Neuronal stem cell (in vitro differentiated cells): ENCODE data around the gene PIK3C2B.

Source experiments
- DNase-seq: peaks from one replicate; pipeline ENCODE4 v3.0.0-alpha.2; 2013; ENCODE audit warnings: low spot score
- H2AFZ ChIP-seq: one replicate; pipeline ENCODE4 v1.6.1; 2013; ENCODE audit warnings: mild to moderate bottlenecking, low read length, inconsistent platforms
- H2AK5ac ChIP-seq: 2 replicates; pipeline ENCODE4 v1.6.1; 2013; ENCODE audit warnings: low read depth, mild to moderate bottlenecking, inconsistent platforms, low read length, moderate library complexity, mixed read lengths
- H2BK120ac ChIP-seq: 2 replicates; pipeline ENCODE4 v1.6.1; 2013; ENCODE audit warnings: low read depth, mild to moderate bottlenecking, inconsistent platforms, low read length, moderate library complexity, mixed read lengths
- H2BK12ac ChIP-seq: one replicate; pipeline ENCODE4 v1.6.1; 2013; ENCODE audit warnings: low read length, inconsistent platforms
- H2BK15ac ChIP-seq: 2 replicates; pipeline ENCODE4 v1.6.1; 2013; ENCODE audit warnings: mild to moderate bottlenecking, low read length, inconsistent platforms, mixed read lengths
- H2BK5ac ChIP-seq: one replicate; pipeline ENCODE4 v1.6.1; 2013; ENCODE audit warnings: inconsistent platforms, mild to moderate bottlenecking, low read length, moderate library complexity
- H3K14ac ChIP-seq: one replicate; pipeline ENCODE4 v1.6.1; 2013; ENCODE audit warnings: low read length, inconsistent platforms
- H3K18ac ChIP-seq: 2 replicates; pipeline ENCODE4 v1.6.1; 2013; ENCODE audit warnings: low read length, inconsistent platforms
- H3K23ac ChIP-seq: 2 replicates; pipeline ENCODE4 v1.6.1; 2013; ENCODE audit warnings: low read depth, mild to moderate bottlenecking, mixed read lengths, low read length, inconsistent platforms; ENCODE audit not compliant: poor library complexity
- H3K27ac ChIP-seq: replicated peaks from 3 replicates; pipeline ENCODE4 v1.5.1; 2013; ENCODE audit warnings: low read length, inconsistent platforms
- H3K27me3 ChIP-seq, 3 experiments: 2 replicates each; pipeline ENCODE4 v1.6.1; 2013; ENCODE audit warnings: low read length in 3 of 3, mild to moderate bottlenecking in 2 of 3, inconsistent platforms in 1 of 3, low read depth in 1 of 3, mixed read lengths in 1 of 3, moderate library complexity in 1 of 3; ENCODE audit not compliant: control insufficient read depth in 3 of 3, insufficient read depth in 3 of 3
- H3K36me3 ChIP-seq, 2 donors: replicated peaks in 1 of 2; 2 replicates each; pipeline ENCODE4 v1.6.1; 2013; ENCODE audit warnings: low read length in 2 of 2; ENCODE audit not compliant: control insufficient read depth in 2 of 2, insufficient read depth in 2 of 2
- H3K4ac ChIP-seq: 2 replicates; pipeline ENCODE4 v1.6.1; 2013; ENCODE audit warnings: inconsistent platforms, mild to moderate bottlenecking, low read length, moderate library complexity
- H3K4me1 ChIP-seq, 2 donors: 1 replicate in 1 of 2; 2 replicates in 1 of 2; pipeline ENCODE4 v1.6.1; 2013; ENCODE audit warnings: low read length in 2 of 2, low read depth in 1 of 2; ENCODE audit not compliant: control insufficient read depth in 2 of 2, insufficient read depth in 1 of 2
- H3K4me2 ChIP-seq: one replicate; pipeline ENCODE4 v1.6.1; 2013; ENCODE audit warnings: mild to moderate bottlenecking, low read length, inconsistent platforms; ENCODE audit not compliant: insufficient read depth, poor library complexity, severe bottlenecking
- H3K4me3 ChIP-seq, 2 donors: 2 replicates each; pipeline ENCODE4 v1.5.1; 2013; ENCODE audit warnings: low read length in 2 of 2, mild to moderate bottlenecking in 2 of 2, inconsistent platforms in 1 of 2, moderate library complexity in 1 of 2
- H3K79me1 ChIP-seq: one replicate; pipeline ENCODE4 v1.6.1; 2013; ENCODE audit warnings: low read depth, mild to moderate bottlenecking, inconsistent platforms, low read length, moderate library complexity
- H3K9ac ChIP-seq: one replicate; pipeline ENCODE4 v1.6.1; 2013; ENCODE audit warnings: mild to moderate bottlenecking, low read depth, low read length, inconsistent platforms; ENCODE audit not compliant: poor library complexity
- H3K9me3 ChIP-seq, 2 donors: replicated peaks in 1 of 2; 2 replicates each; pipeline versions ENCODE3 to v1.6.1; 2013; ENCODE audit warnings: low read length in 2 of 2, mild to moderate bottlenecking in 2 of 2, inconsistent platforms in 1 of 2, low read depth in 1 of 2, mixed read lengths in 1 of 2, moderate library complexity in 1 of 2; ENCODE audit not compliant: control insufficient read depth in 2 of 2, insufficient read depth in 1 of 2
- H4K8ac ChIP-seq: one replicate; pipeline ENCODE4 v1.6.1; 2013; ENCODE audit warnings: low read depth, mild to moderate bottlenecking, inconsistent platforms, low read length, moderate library complexity
- H4K91ac ChIP-seq: one replicate; pipeline ENCODE4 v1.6.1; 2013; ENCODE audit warnings: low read length, low read depth, mild to moderate bottlenecking, inconsistent platforms; ENCODE audit not compliant: poor library complexity
- WGBS, 2 donors: extraction: QIAGEN DNeasy Blood & Tissue Kit; methylation state at CpG; one replicate each; pipeline ENCODE4 v1.1.7; 2013; ENCODE audit warnings: missing lambda C conversion rate in 2 of 2, mixed read lengths in 1 of 2; ENCODE audit not compliant: insufficient read length in 2 of 2, insufficient replicate concordance in 1 of 2; ENCODE audit errors: extremely low coverage in 2 of 2; 5-methylcytosine and 5-hydroxymethylcytosine counted together

Gene PIK3C2B

GRCh38 chr1:204468206-204468605 is 26.4 kb downstream of the PIK3C2B start:
- DNase-seq = no peak
- Histone ChIP-seq H3K79me1 (peaks cover 4% of the 10 kb centered on the region), H3K9ac (no peak overlapping the region), H2BK120ac (no peak overlapping the region), H3K23ac (no peak overlapping the region), H2AK5ac (peak overlapping the region; percentile 34), H2BK15ac (no peak overlapping the region), H3K18ac (peak overlapping the region; percentile 24), H4K91ac (no peak overlapping the region), H3K27me3 (no peaks in the 10 kb centered on the region), H3K9me3 (peaks cover 0 to 3% of the 10 kb centered on the region in 2 donors), H3K14ac (no peak overlapping the region), H2BK12ac (no peak overlapping the region), H3K36me3 (peaks cover 22 to 74% of the 10 kb centered on the region in 2 donors), H3K4me1 (peaks cover 0 to 5% of the 10 kb centered on the region in 2 donors), H3K4me3 (no peak overlapping the region), H2AFZ (no peak overlapping the region), H3K27ac (no peak overlapping the region), H2BK5ac (no peak overlapping the region), H3K4me2 (no peak overlapping the region), H4K8ac (no peak overlapping the region), H3K4ac (no peak overlapping the region)
- WGBS, 2 donors = no CpG with 5 or more reads among the region's 10 CpGs

- H3K4ac ChIP-seq = no peak overlapping the region
- no peak overlapping the region for H3K9ac ChIP-seq
- H2BK120ac ChIP-seq = no peak overlapping the region
- peaks cover 31 to 86% of the 10 kb centered on the region in 2 donors for H3K36me3 ChIP-seq
- H2AK5ac ChIP-seq = no peak overlapping the region
- DNase-seq = no peak
- peak overlapping the region; percentile 42 for H3K18ac ChIP-seq
- H4K8ac ChIP-seq = no peak overlapping the region
- peaks cover 4% of the 10 kb centered on the region for H3K79me1 ChIP-seq
- H4K91ac ChIP-seq = no peak overlapping the region
- no peak overlapping the region for H3K23ac ChIP-seq
- H3K27ac ChIP-seq = no peak overlapping the region
- peaks cover 0 to 5% of the 10 kb centered on the region in 2 donors for H3K4me1 ChIP-seq
- WGBS, 2 donors = no CpG with 5 or more reads among the region's 17 CpGs
- no peak overlapping the region for H3K4me2 ChIP-seq
- no peak overlapping the region for H2BK15ac ChIP-seq
- no peak overlapping the region for H3K14ac ChIP-seq
- H2BK12ac ChIP-seq = no peak overlapping the region
- no peak overlapping the region for H2BK5ac ChIP-seq
- H3K4me3 ChIP-seq = no peak overlapping the region
- H3K9me3 ChIP-seq = peaks cover 0 to 3% of the 10 kb centered on the region in 2 donors
- H2AFZ ChIP-seq = no peak overlapping the region
- H3K27me3 ChIP-seq = no peaks in the 10 kb centered on the region
Measured at GRCh38 chr1:204466416-204467405, 27.9 kb downstream of the PIK3C2B start.

GRCh38 chr1:204465546-204466415 is 28.8 kb downstream of the PIK3C2B start:
- Histone ChIP-seq H2AK5ac (no peak overlapping the region), H3K4ac (no peak overlapping the region), H3K4me2 (no peak overlapping the region), H4K91ac (peak overlapping the region; percentile 16), H4K8ac (no peak overlapping the region), H2AFZ (no peak overlapping the region), H3K14ac (no peak overlapping the region), H2BK5ac (peak overlapping the region; percentile 42), H3K27me3 (no peaks in the 10 kb centered on the region), H3K18ac (peak overlapping the region; percentile 40), H2BK12ac (no peak overlapping the region), H3K9me3 (peaks cover 0 to 2% of the 10 kb centered on the region in 2 donors), H3K9ac (no peak overlapping the region), H3K4me1 (peaks cover 0 to 5% of the 10 kb centered on the region in 2 donors), H3K4me3 (no peak overlapping the region), H2BK120ac (no peak overlapping the region), H3K36me3 (peaks cover 31 to 92% of the 10 kb centered on the region in 2 donors), H3K23ac (no peak overlapping the region), H3K27ac (no peak overlapping the region), H2BK15ac (no peak overlapping the region), H3K79me1 (peaks cover 4% of the 10 kb centered on the region)
- WGBS, 2 donors = no CpG with 5 or more reads among the region's 17 CpGs
- no peak for DNase-seq
